ENCODE results near the gene SLC5A6. TPM values are rescaled to one million over a fixed set of nuclear protein-coding genes. Genes with fewer than 3 reads are reported as not detected.

The SLC5A6 gene
- polyA plus RNA-seq, 1 of the 3 experiments (the other 2 are of a cell fraction): 75.7 TPM

DNA sequence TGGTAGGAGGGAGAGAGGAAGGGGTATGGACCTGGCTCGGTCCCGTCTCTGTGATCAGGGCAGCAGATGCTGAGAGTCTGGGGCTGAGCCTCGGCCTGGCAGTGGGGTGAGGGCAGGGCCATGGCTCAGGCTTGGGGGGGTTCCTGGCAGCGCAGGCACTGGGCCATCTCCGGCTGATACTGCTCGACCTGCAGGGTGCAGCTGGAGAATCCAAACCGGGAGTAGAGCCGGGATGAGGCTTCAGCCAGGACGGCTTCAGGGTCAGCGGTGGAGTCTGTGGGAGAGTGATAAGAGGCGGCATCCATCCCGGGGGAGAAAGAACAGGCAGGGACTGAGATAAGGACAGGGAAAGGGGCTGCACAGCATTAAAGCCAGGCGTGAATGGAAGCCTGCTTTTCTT is 43.1 kb upstream of the SLC5A6 start:
- no peaks in the 10 kb centered on the region for H3K79me2 ChIP-seq (ENCODE audit: insufficient read depth)
- peak; percentile 91 for DNase-seq
- no peak for TF ChIP-seq RFX5 (IDR thresholded peaks at IDR 0.05; ENCODE audit: low read length)
- TF ChIP-seq SMC3 (IDR thresholded peaks at IDR 0.05; ENCODE audit: low read depth, low read length): no peak
- TF ChIP-seq, protein P1, sequence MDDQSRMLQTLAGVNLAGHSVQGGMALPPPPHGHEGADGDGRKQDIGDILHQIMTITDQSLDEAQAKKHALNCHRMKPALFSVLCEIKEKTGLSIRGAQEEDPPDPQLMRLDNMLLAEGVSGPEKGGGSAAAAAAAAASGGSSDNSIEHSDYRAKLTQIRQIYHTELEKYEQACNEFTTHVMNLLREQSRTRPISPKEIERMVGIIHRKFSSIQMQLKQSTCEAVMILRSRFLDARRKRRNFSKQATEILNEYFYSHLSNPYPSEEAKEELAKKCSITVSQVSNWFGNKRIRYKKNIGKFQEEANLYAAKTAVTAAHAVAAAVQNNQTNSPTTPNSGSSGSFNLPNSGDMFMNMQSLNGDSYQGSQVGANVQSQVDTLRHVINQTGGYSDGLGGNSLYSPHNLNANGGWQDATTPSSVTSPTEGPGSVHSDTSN (IDR thresholded peaks at IDR 0.05): no peak
- no peak for TF ChIP-seq JUND (IDR thresholded peaks at IDR 0.05)
- TF ChIP-seq EZH2phosphoT487 (IDR thresholded peaks at IDR 0.05; ENCODE audit: borderline replicate concordance, low read depth): no peak
- TF ChIP-seq, protein P2, sequence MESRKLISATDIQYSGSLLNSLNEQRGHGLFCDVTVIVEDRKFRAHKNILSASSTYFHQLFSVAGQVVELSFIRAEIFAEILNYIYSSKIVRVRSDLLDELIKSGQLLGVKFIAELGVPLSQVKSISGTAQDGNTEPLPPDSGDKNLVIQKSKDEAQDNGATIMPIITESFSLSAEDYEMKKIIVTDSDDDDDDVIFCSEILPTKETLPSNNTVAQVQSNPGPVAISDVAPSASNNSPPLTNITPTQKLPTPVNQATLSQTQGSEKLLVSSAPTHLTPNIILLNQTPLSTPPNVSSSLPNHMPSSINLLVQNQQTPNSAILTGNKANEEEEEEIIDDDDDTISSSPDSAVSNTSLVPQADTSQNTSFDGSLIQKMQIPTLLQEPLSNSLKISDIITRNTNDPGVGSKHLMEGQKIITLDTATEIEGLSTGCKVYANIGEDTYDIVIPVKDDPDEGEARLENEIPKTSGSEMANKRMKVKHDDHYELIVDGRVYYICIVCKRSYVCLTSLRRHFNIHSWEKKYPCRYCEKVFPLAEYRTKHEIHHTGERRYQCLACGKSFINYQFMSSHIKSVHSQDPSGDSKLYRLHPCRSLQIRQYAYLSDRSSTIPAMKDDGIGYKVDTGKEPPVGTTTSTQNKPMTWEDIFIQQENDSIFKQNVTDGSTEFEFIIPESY (IDR thresholded peaks at IDR 0.05; ENCODE audit: borderline replicate concordance, low read depth): no peak
- TF ChIP-seq TEAD4 (IDR thresholded peaks at IDR 0.05; ENCODE audit: borderline replicate concordance, insufficient read depth): no peak
- TF ChIP-seq, protein P3, sequence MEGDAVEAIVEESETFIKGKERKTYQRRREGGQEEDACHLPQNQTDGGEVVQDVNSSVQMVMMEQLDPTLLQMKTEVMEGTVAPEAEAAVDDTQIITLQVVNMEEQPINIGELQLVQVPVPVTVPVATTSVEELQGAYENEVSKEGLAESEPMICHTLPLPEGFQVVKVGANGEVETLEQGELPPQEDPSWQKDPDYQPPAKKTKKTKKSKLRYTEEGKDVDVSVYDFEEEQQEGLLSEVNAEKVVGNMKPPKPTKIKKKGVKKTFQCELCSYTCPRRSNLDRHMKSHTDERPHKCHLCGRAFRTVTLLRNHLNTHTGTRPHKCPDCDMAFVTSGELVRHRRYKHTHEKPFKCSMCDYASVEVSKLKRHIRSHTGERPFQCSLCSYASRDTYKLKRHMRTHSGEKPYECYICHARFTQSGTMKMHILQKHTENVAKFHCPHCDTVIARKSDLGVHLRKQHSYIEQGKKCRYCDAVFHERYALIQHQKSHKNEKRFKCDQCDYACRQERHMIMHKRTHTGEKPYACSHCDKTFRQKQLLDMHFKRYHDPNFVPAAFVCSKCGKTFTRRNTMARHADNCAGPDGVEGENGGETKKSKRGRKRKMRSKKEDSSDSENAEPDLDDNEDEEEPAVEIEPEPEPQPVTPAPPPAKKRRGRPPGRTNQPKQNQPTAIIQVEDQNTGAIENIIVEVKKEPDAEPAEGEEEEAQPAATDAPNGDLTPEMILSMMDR (IDR thresholded peaks at IDR 0.05): no peak
- TF ChIP-seq NRF1 (IDR thresholded peaks at IDR 0.05; ENCODE audit: low read depth, low read length): no peak
- TF ChIP-seq CHD2 (IDR thresholded peaks at IDR 0.05; ENCODE audit: low read length, partially characterized antibody): peak; percentile 38
- no peak for TF ChIP-seq TCF12 (IDR thresholded peaks at IDR 0.05)
- TF ChIP-seq EP300 (IDR thresholded peaks at IDR 0.05; ENCODE audit: borderline replicate concordance in 1 of 2, low read depth in 1 of 2, low read length in 1 of 2): peak in 1 of 2 experiments; percentile 29; a peak in 1 of 4 replicates
- TF ChIP-seq GATA2 (CRISPR knock-in tag; IDR thresholded peaks at IDR 0.05): peak; percentile 75
- no peak for TF ChIP-seq FOSL2 (IDR thresholded peaks at IDR 0.05; ENCODE audit: borderline replicate concordance, low read depth)
- TF ChIP-seq YY1 (IDR thresholded peaks at IDR 0.05; ENCODE audit: low read depth): no peak
- TF ChIP-seq MEF2A (IDR thresholded peaks at IDR 0.05; ENCODE audit: borderline replicate concordance, low read depth): no peak
- TF ChIP-seq, protein P4, sequence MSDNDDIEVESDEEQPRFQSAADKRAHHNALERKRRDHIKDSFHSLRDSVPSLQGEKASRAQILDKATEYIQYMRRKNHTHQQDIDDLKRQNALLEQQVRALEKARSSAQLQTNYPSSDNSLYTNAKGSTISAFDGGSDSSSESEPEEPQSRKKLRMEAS (IDR thresholded peaks at IDR 0.05; ENCODE audit: low read depth): no peak
- no peak for TF ChIP-seq RXRA (IDR thresholded peaks at IDR 0.05; ENCODE audit: borderline replicate concordance, low read depth)
- TF ChIP-seq, protein P5, sequence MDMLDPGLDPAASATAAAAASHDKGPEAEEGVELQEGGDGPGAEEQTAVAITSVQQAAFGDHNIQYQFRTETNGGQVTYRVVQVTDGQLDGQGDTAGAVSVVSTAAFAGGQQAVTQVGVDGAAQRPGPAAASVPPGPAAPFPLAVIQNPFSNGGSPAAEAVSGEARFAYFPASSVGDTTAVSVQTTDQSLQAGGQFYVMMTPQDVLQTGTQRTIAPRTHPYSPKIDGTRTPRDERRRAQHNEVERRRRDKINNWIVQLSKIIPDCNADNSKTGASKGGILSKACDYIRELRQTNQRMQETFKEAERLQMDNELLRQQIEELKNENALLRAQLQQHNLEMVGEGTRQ (IDR thresholded peaks at IDR 0.05; ENCODE audit: borderline replicate concordance, low read depth, low read length): no peak
- TF ChIP-seq RCOR1 (IDR thresholded peaks at IDR 0.05; ENCODE audit: low read length): no peak
- TF ChIP-seq POLR2AphosphoS5 (IDR thresholded peaks at IDR 0.05; ENCODE audit: low read depth, low read length): no peak
- TF ChIP-seq ELF1 (IDR thresholded peaks at IDR 0.05): no peak
- no peak for TF ChIP-seq SIN3A (IDR thresholded peaks at IDR 0.05; ENCODE audit: borderline replicate concordance, low read depth, low read length)
- TF ChIP-seq RAD21 (IDR thresholded peaks at IDR 0.05; ENCODE audit: low read length): peak; percentile 11; the same call in 1 of the 2 replicates
- no peak for TF ChIP-seq TAF1 (IDR thresholded peaks at IDR 0.05; ENCODE audit: borderline replicate concordance, low read depth, low read length)
- TF ChIP-seq NFIC (IDR thresholded peaks at IDR 0.05; ENCODE audit: borderline replicate concordance): no peak
- no peak for TF ChIP-seq FOXM1 (IDR thresholded peaks at IDR 0.05; ENCODE audit: low read depth)

More for the DNA sequence above, 43.1 kb upstream of the SLC5A6 start:
- Histone ChIP-seq H3K9me3 (no peaks in the 10 kb centered on the region), H3F3A (replicated peaks; ENCODE audit: insufficient read depth) (peaks cover 17% of the 10 kb centered on the region), H2AFZ (ENCODE audit: low read depth) (peak overlapping the region; percentile 47; the same call in 1 of the 2 replicates), H3K27ac (ENCODE audit: low read depth in 2 of 2, low read length in 1 of 2) (peak overlapping the region; percentile 36 to 82), H3K9ac (no peak overlapping the region), H3K9me2 (no peaks in the 10 kb centered on the region), H3K27me3 (ENCODE audit: insufficient read depth) (peaks cover under 1% of the 10 kb centered on the region; the same call in 1 of the 2 replicates), H3K4me2 (peak overlapping the region; percentile 72), H3K4me1 (ENCODE audit: control insufficient read depth in 1 of 2, insufficient read depth in 2 of 2, low read depth in 1 of 2, low read length in 1 of 2) (peaks cover 14 to 18% of the 10 kb centered on the region in 2 experiments), H3K4me3 (ENCODE audit: low read depth in 2 of 2, low read length in 1 of 2) (no peak overlapping the region), H4K20me1 (ENCODE audit: insufficient read depth) (no peaks in the 10 kb centered on the region), H3K36me3 (replicated peaks in 1 of 2; ENCODE audit: control insufficient read depth in 1 of 2, insufficient read depth in 2 of 2, low read length in 1 of 2) (no peaks in the 10 kb centered on the region)
- 37% methylated on average over 13 of the region's 13 CpGs for WGBS (ENCODE audit: low lambda C conversion rate)
- ChIA-PET POLR2A (interaction anchor here (0.8 to 1.0 kb wide), 2 partner anchors 9 to 27 kb away, joined by 3 to 4 read pairs; partner anchors contain the start of gene TRIM54), CTCF (interaction anchor here (0.6 to 10.8 kb wide), 9 partner anchors 10 to 293 kb away, joined by 3 to 133 read pairs (median 4); partner anchors contain the start of genes ABHD1 and SLC30A3)

All from SK-N-SH (cell line).